Activated T-cell treated with anti-CD3 and anti-CD28 coated beads, Interleukin-2, amount 50 U/mL, for 4 hours (primary cell): ENCODE results near the gene PDCD1LG2. TPM values are rescaled to one million over a fixed set of nuclear protein-coding genes. Genes with fewer than 3 reads are reported as not detected.
A peak's percentile ranks its signal among the peaks of the same experiment; 100 is the strongest.
"Not testable (repeated sequence)": the region's sequence is repeated elsewhere in the genome, so short reads cannot be mapped to it uniquely, and the experiment has no call there.

Experiments
- ATAC-seq, 2 donors: fragments of 200-7000 bp; cut with Tn5 transposase; one replicate each; pipeline ENCODE4 v1.10.0; 2021
- DNase-seq: peaks from one replicate; pipeline ENCODE4 v3.0.0-alpha.2; 2020
- H3K27me3 Mint-ChIP-seq: one replicate; pipeline ENCODE4 v1.8.0; 2021; ENCODE audit warnings: low read depth, mixed read lengths
- H3K36me3 Mint-ChIP-seq: one replicate; pipeline ENCODE4 v1.8.0; 2022; ENCODE audit warnings: mixed read lengths; ENCODE audit not compliant: insufficient read depth
- H3K4me1 Mint-ChIP-seq: one replicate; pipeline ENCODE4 v1.8.0; 2021; ENCODE audit warnings: low read depth, mixed read lengths
- H3K4me3 Mint-ChIP-seq: one replicate; pipeline ENCODE4 v1.8.0; 2021; ENCODE audit warnings: mild to moderate bottlenecking, moderate library complexity, mixed read lengths
- H3K9me3 Mint-ChIP-seq: one replicate; pipeline ENCODE4 v1.8.0; 2021; ENCODE audit warnings: mixed read lengths
- total RNA-seq, 3 donors: library from RNA; stranded (reverse); gene quantifications; one replicate each; pipeline ENCODE4 v1.2.1, GENCODE V29; 2021

Gene PDCD1LG2
- total RNA-seq, 3 donors from 2014 or later, result 0.11 to 0.60 TPM; not detected in 1

- ATAC-seq (peak in 1 of 2 donors; percentile 44), DNase-seq (no peak)
- Mint-ChIP-seq H3K4me1 (peaks cover 24% of the 10 kb centered on the region), H3K36me3 (no peaks in the 10 kb centered on the region), H3K27me3 (no peaks in the 10 kb centered on the region), H3K9me3 (no peaks in the 10 kb centered on the region), H3K4me3 (no peak overlapping the region)
These were observed 67.8 kb downstream of the PDCD1LG2 start for GRCh38 chr9:5578018-5578697.

GRCh38 chr9:5578698-5579085, 68.4 kb downstream of the PDCD1LG2 start:
- Mint-ChIP-seq H3K27me3 (no peaks in the 10 kb centered on the region), H3K4me3 (no peak overlapping the region), H3K9me3 (no peaks in the 10 kb centered on the region), H3K4me1 (peaks cover 28% of the 10 kb centered on the region), H3K36me3 (no peaks in the 10 kb centered on the region)
- ATAC-seq (no peak), DNase-seq (no peak)

DNA sequence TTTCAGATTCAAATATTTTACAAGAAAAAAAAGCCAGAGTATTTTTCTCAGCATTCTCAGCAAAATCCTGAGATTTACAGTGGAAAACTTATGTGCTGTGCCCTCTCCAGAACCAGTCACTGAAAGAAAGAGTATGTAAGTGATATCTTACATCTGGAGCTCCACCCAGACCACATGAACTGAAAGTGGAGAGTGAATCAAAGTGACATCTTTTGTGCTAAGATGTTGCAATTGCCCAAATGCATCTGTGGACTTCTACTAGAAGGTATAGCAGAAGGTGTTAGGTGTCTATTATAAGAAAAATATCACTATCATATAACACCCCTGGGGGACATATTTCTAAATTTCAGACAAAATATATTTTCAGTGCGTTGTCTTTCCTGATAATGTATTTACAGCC, 69.5 kb downstream of the PDCD1LG2 start:
- no peaks in the 10 kb centered on the region for H3K36me3 Mint-ChIP-seq
- no peak for ATAC-seq
- H3K9me3 Mint-ChIP-seq, result no peaks in the 10 kb centered on the region
- H3K4me1 Mint-ChIP-seq, result peaks cover 31% of the 10 kb centered on the region
- DNase-seq, result no peak
- H3K4me3 Mint-ChIP-seq, result no peak overlapping the region
- H3K27me3 Mint-ChIP-seq, result no peaks in the 10 kb centered on the region

DNA sequence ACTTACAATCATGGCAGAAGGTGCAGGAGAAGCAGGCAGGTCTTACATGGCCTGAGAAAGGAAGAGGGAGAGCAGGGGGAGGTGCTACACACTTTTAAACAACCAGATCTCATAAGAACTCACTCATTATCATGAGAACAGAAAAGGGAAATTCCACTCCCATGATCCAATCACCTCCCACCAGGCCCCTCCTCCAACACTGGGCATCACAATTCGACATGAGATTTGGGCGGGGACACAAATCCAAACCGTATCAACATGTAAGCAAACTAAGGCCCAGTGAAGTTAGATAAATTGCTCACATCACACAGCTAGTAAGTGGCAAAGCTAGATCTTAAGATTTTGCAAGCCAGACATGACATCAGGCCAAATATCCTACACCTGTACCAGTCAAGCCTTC, 70.3 kb downstream of the PDCD1LG2 start:
- no peaks in the 10 kb centered on the region for H3K27me3 Mint-ChIP-seq
- peaks cover 35% of the 10 kb centered on the region for H3K4me1 Mint-ChIP-seq
- no peak overlapping the region for H3K4me3 Mint-ChIP-seq
- no peak for DNase-seq
- no peaks in the 10 kb centered on the region for H3K9me3 Mint-ChIP-seq
- ATAC-seq, result no peak
- H3K36me3 Mint-ChIP-seq, result no peaks in the 10 kb centered on the region

GRCh38 chr9:5581706-5582105, 71.4 kb downstream of the PDCD1LG2 start:
- H3K27me3 Mint-ChIP-seq, H3K36me3 Mint-ChIP-seq, ATAC-seq, H3K4me3 Mint-ChIP-seq, H3K9me3 Mint-ChIP-seq, DNase-seq: not testable (repeated sequence)
- peaks cover 45% of the 10 kb centered on the region for H3K4me1 Mint-ChIP-seq

DNA sequence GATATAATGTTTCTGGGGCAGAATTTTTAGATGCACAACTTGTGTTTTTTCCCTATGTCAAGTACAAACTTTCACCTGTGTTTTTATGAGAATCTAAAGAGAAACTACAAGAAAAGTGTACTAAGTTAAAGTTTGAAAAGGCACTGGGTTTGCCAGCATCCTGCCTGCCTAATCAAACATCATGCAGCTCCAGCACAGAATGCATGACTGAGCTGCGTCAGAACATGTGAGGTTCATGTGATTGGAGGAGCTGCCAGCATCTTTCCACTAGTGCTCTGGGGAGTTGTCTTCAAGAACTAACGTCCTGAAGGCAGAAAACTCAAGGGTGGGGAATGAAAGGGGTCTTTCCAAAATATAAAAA, 72.5 kb downstream of the PDCD1LG2 start:
- Mint-ChIP-seq H3K27me3 (no peaks in the 10 kb centered on the region), H3K9me3 (no peaks in the 10 kb centered on the region), H3K4me1 (peaks cover 55% of the 10 kb centered on the region), H3K36me3 (no peaks in the 10 kb centered on the region), H3K4me3 (no peak overlapping the region)
- ATAC-seq (peak; percentile 27 to 42), DNase-seq (peak; percentile 17)

DNA sequence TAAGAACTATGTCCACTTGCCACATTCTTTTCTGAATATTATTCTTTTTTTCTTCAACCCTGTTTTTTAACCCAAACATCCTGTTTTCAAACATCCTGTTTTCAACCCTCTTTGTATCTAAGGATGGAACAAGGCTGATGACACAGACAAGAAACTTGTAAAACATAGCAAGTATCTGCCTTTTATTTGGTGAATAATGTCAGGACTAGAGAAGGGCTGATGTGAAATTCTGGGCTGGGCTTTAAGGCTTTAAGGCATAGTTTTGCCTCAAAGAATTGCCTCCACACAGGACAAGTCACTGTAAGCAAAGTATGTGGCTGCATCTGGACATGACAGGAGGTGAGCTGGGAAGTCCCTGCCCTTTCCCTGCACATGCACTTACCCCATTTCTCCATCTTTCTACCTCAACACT, 76.1 kb downstream of the PDCD1LG2 start:
- Mint-ChIP-seq H3K27me3 (no peaks in the 10 kb centered on the region), H3K4me1 (peaks cover 47% of the 10 kb centered on the region), H3K36me3 (no peaks in the 10 kb centered on the region), H3K4me3 (no peak overlapping the region), H3K9me3 (no peaks in the 10 kb centered on the region)
- DNase-seq (no peak), ATAC-seq (peak; percentile 27 to 29)

- H3K9me3 Mint-ChIP-seq, result no peaks in the 10 kb centered on the region
- H3K27me3 Mint-ChIP-seq, result no peaks in the 10 kb centered on the region
These were observed 76.7 kb downstream of the PDCD1LG2 start for GRCh38 chr9:5587024-5587423.

GRCh38 chr9:5592231-5592630, 81.9 kb downstream of the PDCD1LG2 start:
- ATAC-seq, result no peak
- H3K36me3 Mint-ChIP-seq, result no peaks in the 10 kb centered on the region
- H3K9me3 Mint-ChIP-seq, result no peaks in the 10 kb centered on the region
- H3K4me1 Mint-ChIP-seq, result peaks cover 25% of the 10 kb centered on the region
- no peaks in the 10 kb centered on the region for H3K27me3 Mint-ChIP-seq
- H3K4me3 Mint-ChIP-seq, result no peak overlapping the region
- DNase-seq, result no peak

More at GRCh38 chr9:5587024-5587423, 76.7 kb downstream of the PDCD1LG2 start:
- no peaks in the 10 kb centered on the region for H3K36me3 Mint-ChIP-seq
- peaks cover 47% of the 10 kb centered on the region for H3K4me1 Mint-ChIP-seq
- DNase-seq (peak; percentile 23), ATAC-seq (peak; percentile 69 to 85)
- no peak overlapping the region for H3K4me3 Mint-ChIP-seq

- no peak for DNase-seq
- Mint-ChIP-seq H3K9me3 (no peaks in the 10 kb centered on the region), H3K4me1 (peaks cover 19% of the 10 kb centered on the region), H3K36me3 (no peaks in the 10 kb centered on the region), H3K4me3 (no peak overlapping the region), H3K27me3 (no peaks in the 10 kb centered on the region)
- no peak for ATAC-seq
These were observed 82.6 kb downstream of the PDCD1LG2 start for GRCh38 chr9:5592904-5593303.

- ATAC-seq (no peak), DNase-seq (no peak)
- Mint-ChIP-seq H3K4me3 (no peak overlapping the region), H3K9me3 (no peaks in the 10 kb centered on the region), H3K36me3 (no peaks in the 10 kb centered on the region), H3K27me3 (no peaks in the 10 kb centered on the region), H3K4me1 (peaks cover 19% of the 10 kb centered on the region)
These were observed 83.6 kb downstream of the PDCD1LG2 start for GRCh38 chr9:5593904-5594303.

GRCh38 chr9:5596173-5596572, 85.8 kb downstream of the PDCD1LG2 start:
- Mint-ChIP-seq H3K27me3 (no peaks in the 10 kb centered on the region), H3K36me3 (no peaks in the 10 kb centered on the region)

GRCh38 chr9:5608298-5609225, 98.2 kb downstream of the PDCD1LG2 start:
- Mint-ChIP-seq H3K27me3 (no peaks in the 10 kb centered on the region), H3K36me3 (no peaks in the 10 kb centered on the region), H3K4me3 (peak overlapping the region; percentile 67), H3K9me3 (no peaks in the 10 kb centered on the region), H3K4me1 (peaks cover 17% of the 10 kb centered on the region)
- no peak for DNase-seq
- ATAC-seq, result peak; percentile 73 to 74

More at GRCh38 chr9:5596173-5596572, 85.8 kb downstream of the PDCD1LG2 start:
- Mint-ChIP-seq H3K4me1 (peaks cover 18% of the 10 kb centered on the region), H3K9me3 (no peaks in the 10 kb centered on the region), H3K4me3 (no peak overlapping the region)
- DNase-seq, result no peak
- no peak for ATAC-seq

DNA sequence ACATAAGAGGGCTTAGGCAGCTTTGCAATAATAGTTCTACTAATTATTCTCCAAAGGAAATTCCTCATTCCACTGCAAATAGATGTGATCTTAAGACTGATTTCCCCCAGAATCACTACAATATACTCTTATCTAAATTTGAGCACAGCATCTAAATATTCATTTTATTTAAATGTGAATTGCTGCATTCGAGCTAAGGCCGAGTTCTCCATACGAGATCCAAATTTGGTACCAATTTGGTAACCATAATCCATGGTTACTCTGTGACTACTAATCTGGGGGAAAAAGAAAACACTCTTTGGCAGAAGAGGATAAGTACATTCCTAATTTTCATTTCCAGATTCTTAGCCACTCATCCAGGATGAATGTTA, 98.9 kb downstream of the PDCD1LG2 start:
- Mint-ChIP-seq H3K27me3 (no peaks in the 10 kb centered on the region), H3K36me3 (no peaks in the 10 kb centered on the region), H3K4me1 (peaks cover 17% of the 10 kb centered on the region), H3K4me3 (peak overlapping the region; percentile 67), H3K9me3 (no peaks in the 10 kb centered on the region)
- DNase-seq (no peak), ATAC-seq (no peak)

DNA sequence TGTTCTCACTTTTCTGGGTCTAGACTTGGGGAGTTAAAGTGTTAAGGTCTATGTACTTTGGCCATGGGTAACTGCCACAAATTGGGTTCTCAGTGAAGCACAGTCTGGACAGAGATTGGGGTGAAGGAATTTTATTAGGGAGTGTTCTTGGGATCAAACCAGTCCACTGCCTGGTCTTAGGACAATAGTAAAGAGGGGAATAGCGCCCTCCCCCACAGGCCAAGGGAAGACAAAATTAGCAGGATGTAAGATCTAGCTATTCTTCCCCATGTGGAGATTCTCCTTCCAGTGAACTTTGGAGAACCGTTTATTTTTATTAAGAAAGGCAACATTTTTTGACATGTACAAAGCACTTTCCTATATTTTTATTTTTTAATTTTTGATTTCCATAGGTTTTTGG, 100.2 kb downstream of the PDCD1LG2 start:
- H3K4me3 Mint-ChIP-seq, result no peak overlapping the region
- no peaks in the 10 kb centered on the region for H3K27me3 Mint-ChIP-seq
- no peaks in the 10 kb centered on the region for H3K36me3 Mint-ChIP-seq
- H3K4me1 Mint-ChIP-seq, result peaks cover 20% of the 10 kb centered on the region
- H3K9me3 Mint-ChIP-seq, result no peaks in the 10 kb centered on the region
- DNase-seq (no peak), ATAC-seq (no peak)
